ENCODE measurements around the gene PRM3. TPM values are rescaled to one million over a fixed set of nuclear protein-coding genes. Genes with fewer than 3 reads are reported as not detected.

Gene PRM3
- total and polyA plus RNA-seq, 2 experiments from 2014 or later, result not detected

DNA sequence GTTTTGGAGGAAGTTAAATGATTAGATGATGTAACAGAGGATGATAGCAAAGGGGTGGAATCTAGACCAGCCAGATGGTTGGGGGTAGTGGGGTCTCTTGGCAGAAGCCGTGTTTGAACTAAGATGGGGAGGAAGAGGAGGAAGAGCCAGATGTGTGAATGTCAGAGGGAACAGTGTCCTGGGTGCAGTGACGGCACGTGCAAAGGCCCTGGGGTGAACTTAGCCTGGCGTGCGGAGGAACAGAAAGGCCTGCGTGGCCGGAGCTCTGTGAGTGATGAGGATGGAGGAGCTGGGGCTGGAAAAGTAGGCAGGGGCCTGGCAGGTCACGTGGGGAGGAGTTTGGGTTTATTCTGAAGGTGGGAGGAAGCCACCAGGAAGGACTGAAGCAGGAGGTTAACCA lies 45.4 kb upstream of the PRM3 start:
- H3K4me1 ChIP-seq (ENCODE audit: low read depth), result no peaks in the 10 kb centered on the region
- H3K36me3 ChIP-seq, result no peaks in the 10 kb centered on the region
- H3K27ac ChIP-seq, result no peak overlapping the region
- TF ChIP-seq, protein P1, sequence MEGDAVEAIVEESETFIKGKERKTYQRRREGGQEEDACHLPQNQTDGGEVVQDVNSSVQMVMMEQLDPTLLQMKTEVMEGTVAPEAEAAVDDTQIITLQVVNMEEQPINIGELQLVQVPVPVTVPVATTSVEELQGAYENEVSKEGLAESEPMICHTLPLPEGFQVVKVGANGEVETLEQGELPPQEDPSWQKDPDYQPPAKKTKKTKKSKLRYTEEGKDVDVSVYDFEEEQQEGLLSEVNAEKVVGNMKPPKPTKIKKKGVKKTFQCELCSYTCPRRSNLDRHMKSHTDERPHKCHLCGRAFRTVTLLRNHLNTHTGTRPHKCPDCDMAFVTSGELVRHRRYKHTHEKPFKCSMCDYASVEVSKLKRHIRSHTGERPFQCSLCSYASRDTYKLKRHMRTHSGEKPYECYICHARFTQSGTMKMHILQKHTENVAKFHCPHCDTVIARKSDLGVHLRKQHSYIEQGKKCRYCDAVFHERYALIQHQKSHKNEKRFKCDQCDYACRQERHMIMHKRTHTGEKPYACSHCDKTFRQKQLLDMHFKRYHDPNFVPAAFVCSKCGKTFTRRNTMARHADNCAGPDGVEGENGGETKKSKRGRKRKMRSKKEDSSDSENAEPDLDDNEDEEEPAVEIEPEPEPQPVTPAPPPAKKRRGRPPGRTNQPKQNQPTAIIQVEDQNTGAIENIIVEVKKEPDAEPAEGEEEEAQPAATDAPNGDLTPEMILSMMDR (IDR thresholded peaks at IDR 0.05; ENCODE audit: low read depth, low read length), result no peak
- DNase-seq (ENCODE audit: low read depth in 1 of 2, low spot score in 1 of 2), result no peak
- H3K4me3 ChIP-seq, result no peak overlapping the region
- peaks cover 11% of the 10 kb centered on the region for H3K27me3 ChIP-seq
- no peaks in the 10 kb centered on the region for H3K9me3 ChIP-seq (ENCODE audit: low read depth)

- TF ChIP-seq, protein P1 (IDR thresholded peaks at IDR 0.05; ENCODE audit: low read depth, low read length), result no peak
- Histone ChIP-seq H3K36me3 (no peaks in the 10 kb centered on the region), H3K4me1 (ENCODE audit: low read depth) (no peaks in the 10 kb centered on the region), H3K27ac (no peak overlapping the region), H3K9me3 (ENCODE audit: low read depth) (no peaks in the 10 kb centered on the region), H3K27me3 (peaks cover 11% of the 10 kb centered on the region), H3K4me3 (no peak overlapping the region)
- no peak for DNase-seq (ENCODE audit: low read depth in 1 of 2, low spot score in 1 of 2)
Measured at GRCh38 chr16:11316331-11317015, 43.0 kb upstream of the PRM3 start.

GRCh38 chr16:11315510-11315909 lies 42.1 kb upstream of the PRM3 start:
- H3K9me3 ChIP-seq (ENCODE audit: low read depth), result no peaks in the 10 kb centered on the region
- H3K36me3 ChIP-seq, result no peaks in the 10 kb centered on the region
- no peaks in the 10 kb centered on the region for H3K4me1 ChIP-seq (ENCODE audit: low read depth)
- DNase-seq (ENCODE audit: low read depth in 1 of 2, low spot score in 1 of 2), result peak in 1 of 2 donors; percentile 55
- peaks cover 11% of the 10 kb centered on the region for H3K27me3 ChIP-seq
- TF ChIP-seq, protein P1 (IDR thresholded peaks at IDR 0.05; ENCODE audit: low read depth, low read length), result peak; percentile 19
- no peak overlapping the region for H3K4me3 ChIP-seq
- H3K27ac ChIP-seq, result no peak overlapping the region

GRCh38 chr16:11314309-11314894 lies 41.0 kb upstream of the PRM3 start:
- Histone ChIP-seq H3K4me1 (ENCODE audit: low read depth) (no peaks in the 10 kb centered on the region), H3K9me3 (ENCODE audit: low read depth) (no peaks in the 10 kb centered on the region), H3K4me3 (no peak overlapping the region), H3K27ac (no peak overlapping the region), H3K36me3 (no peaks in the 10 kb centered on the region), H3K27me3 (peaks cover 11% of the 10 kb centered on the region)
- TF ChIP-seq, protein P1 (IDR thresholded peaks at IDR 0.05; ENCODE audit: low read depth, low read length), result no peak
- DNase-seq (ENCODE audit: low read depth in 1 of 2, low spot score in 1 of 2), result no peak

DNA sequence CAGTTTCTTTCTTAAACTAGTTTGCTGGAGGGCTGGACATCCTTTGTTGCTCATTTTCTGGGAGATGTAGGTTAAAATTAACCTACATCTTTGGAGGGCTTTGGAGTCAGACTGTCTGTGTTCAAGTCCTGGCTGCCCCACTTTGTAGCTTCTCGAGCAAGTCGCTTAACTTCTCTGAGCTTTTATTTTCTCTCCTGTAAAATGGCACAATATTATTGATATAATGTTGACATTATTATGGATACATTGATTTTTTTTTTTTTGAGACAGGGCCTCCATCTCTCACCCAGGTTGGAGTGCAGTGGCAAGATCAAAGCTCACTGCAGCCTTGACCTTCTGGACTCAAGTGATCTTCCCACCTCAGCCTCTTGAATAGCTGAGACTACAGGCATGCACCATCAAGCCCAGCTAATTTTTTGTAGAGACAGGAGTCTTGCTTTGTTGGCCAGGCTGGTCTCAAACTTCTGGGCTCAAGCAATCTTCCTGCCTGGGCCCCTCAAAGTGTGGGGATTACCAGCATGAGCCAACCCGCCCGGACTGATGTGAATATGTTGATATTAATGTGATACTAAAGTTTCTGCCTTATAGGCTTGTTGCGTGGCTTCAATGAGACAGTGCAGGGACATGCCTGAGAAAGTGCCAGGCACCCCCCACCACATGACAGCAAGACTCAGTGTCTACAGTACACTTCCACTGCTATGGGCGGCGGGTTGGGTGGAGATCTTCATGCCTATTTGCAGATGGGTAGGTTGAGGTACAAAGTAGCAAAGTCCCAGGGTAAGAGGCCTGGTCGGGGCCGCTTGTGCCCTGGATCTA lies 40.3 kb upstream of the PRM3 start:
- no peak for DNase-seq (ENCODE audit: low read depth in 1 of 2, low spot score in 1 of 2)
- Histone ChIP-seq H3K27ac (no peak overlapping the region), H3K36me3 (no peaks in the 10 kb centered on the region), H3K4me1 (ENCODE audit: low read depth) (no peaks in the 10 kb centered on the region), H3K4me3 (no peak overlapping the region), H3K9me3 (ENCODE audit: low read depth) (no peaks in the 10 kb centered on the region), H3K27me3 (peaks cover 11% of the 10 kb centered on the region)
- TF ChIP-seq, protein P1 (IDR thresholded peaks at IDR 0.05; ENCODE audit: low read depth, low read length), result no peak
